ENCODE results near the gene SGPP2.
"Not testable (repeated sequence)": the region's sequence is repeated elsewhere in the genome, so short reads cannot be mapped to it uniquely, and the experiment has no call there.

The SGPP2 gene

GRCh38 chr2:222430071-222430470, 5.7 kb downstream of the SGPP2 start:
- no peak for DNase-seq

GRCh38 chr2:222430681-222431080, 6.3 kb downstream of the SGPP2 start:
- DNase-seq, result no peak

DNA sequence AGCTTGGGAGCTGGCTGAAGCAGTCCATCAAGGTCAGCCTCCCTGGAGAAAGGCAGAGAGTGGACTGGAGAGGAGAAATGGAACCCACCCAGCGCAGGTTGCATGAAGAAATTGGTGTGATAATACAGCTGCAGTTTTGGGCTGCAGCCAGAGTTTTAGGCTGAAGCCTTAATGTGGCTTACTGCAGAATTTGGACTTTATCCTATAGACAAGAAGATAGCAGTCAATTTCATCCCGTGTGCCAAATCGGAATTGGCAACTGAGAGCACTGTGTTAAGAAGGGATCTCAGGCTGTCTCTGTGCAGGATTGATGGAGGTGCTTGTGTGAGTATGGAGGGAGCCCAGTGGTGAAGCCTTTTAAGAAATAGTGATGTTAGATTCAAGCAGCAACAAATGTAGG, 7.5 kb downstream of the SGPP2 start:
- DNase-seq, result no peak

GRCh38 chr2:222433332-222434173, 9.2 kb downstream of the SGPP2 start:
- peak; percentile 76 for DNase-seq

DNA sequence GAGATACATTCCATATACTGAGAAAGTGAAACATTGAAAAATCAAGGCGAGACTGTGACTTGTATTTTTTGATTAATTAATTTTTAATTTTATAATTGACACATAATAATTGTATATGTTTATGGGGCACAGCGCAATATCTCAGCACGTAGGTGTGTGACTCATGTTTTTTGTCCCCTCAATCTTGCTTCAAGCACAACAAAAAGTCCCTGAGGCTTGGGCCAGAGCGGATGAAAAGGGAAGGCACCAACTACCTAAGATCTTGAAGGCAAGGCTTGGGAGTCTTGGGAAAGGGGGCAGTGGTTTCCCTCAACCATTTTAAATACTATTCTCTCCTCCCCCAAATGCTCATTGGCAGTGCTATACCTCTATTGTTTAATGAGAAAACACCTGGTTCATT, 9.9 kb downstream of the SGPP2 start:
- no peak for DNase-seq

DNA sequence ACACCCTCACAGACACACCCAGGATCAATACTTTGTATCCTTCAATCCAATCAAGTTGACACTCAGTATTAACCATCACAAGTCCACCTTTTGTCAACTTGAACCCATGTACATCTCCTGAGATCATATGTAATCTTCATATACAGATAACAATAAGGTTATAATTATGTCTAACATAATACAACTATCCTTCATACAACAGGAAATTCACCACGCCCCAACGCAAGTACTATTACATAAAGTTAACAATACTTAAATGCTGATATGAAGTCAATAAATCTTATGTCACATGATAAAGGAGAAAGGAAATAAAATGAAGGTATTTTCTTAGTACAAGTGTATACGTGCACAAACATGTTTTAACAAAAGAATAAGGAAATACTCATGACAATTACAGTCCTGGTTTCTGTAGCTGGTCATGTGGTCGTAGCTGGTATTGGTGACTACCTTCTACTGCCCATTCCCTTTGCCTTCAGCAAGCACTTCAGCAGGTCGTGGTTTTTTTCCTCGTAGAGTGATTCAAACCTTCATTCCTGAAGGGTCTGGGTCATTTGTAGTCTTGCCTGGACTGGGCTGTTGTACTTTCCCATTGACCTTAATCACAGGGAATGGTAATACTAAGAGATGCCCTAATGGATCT, 11.2 kb downstream of the SGPP2 start:
- not testable (repeated sequence) for DNase-seq

DNA sequence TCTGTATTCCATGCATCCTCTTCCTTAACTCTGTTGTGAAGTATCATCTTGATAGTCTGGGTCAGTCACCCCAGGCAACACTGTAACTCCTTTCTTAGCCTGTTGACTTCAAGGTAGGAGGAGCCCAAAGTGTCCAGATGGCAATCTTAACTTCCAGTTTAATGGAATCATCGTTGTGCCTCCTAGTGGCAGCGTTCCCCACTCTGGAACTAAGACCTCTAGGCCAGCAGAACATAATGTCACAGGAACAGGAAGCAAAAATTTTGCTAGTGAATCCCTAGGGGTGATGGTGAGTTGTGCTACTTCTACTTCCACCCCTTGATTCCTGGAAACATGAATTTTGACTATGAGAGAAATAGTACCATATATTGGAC, 11.7 kb downstream of the SGPP2 start:
- DNase-seq, result no peak

DNA sequence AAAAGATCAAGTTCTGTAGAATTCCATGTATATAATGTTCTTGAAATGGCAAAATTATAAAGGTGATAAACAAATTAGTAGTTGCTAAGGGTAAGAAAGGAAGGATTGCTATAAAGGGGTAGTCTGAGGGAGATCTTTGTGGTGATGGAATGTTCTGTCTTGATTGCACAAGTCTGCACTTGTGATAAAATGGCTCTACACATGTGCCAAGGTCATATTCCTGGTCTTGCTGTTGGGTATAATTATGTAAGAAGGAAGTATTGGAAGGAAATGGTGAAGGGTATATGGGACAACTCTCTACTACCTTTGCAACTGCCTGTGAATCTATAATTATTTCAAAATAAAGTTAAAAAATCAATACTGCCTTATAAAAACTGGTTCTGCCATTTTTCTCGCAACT, 15.3 kb downstream of the SGPP2 start:
- DNase-seq, result no peak

- no peak for DNase-seq
Measured at GRCh38 chr2:222440673-222441422, 16.5 kb downstream of the SGPP2 start.

DNA sequence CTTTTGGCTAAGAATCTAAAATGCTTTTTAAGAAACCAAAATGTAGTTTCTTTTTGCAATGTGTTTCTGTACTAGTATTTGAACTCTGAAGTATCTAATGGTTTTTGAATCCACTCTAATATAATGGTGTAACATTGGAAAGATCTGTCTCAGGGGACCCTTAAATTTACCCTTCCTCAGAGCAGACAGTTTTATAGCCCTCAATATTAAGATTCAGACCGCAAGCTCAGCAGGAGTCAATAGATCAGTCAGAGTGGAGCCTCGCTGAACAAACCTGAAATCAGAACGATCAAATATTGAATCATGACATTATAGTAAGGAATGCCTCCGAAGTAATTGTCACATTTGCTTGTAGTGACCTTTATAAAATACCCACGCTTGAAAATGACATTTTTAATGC, 18.3 kb downstream of the SGPP2 start:
- DNase-seq, result no peak

- DNase-seq, result no peak
Measured at GRCh38 chr2:222445227-222445626, 20.9 kb downstream of the SGPP2 start.

DNA sequence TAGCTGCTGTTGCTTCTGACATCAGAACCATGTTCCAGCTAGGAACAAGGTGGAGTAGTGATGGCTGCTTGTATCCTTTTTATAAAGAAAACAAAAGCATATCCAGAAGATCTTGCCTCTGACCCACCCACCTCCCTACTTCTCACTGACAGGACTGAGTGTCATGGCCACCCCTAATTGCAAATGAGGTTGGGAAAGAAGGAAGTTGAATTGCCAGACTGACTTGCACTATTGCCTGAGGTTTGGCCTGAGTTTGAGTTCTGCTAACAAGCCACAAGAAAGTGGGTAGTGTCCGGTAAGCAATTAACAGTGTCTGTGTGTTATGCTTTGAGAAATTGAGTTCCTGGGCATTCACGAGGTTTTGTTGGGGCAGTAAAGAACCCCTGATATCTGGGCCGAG, 22.8 kb downstream of the SGPP2 start:
- DNase-seq, result no peak

DNA sequence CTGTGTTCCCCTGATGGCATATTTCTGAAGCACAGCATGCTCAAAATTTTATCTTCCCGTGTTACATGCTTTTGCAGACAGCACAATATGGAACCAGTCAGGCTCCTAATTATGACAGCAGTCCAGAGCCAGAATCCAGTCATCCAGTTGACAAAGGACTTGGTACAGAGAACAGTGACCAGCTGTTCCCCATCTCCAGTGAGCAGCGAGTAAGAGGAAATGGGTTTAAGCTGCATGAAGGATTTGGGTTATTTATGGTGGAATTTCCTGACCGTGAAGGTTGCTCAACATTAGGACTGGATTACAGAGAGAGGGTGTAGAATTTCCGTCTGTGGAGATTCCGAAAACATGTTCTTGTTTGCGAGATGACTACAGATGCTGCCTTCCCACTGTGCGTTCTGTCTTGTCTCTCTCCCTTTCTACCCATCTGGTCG, 24.4 kb downstream of the SGPP2 start:
- DNase-seq, result no peak

- no peak for DNase-seq
Measured at GRCh38 chr2:222450021-222450420, 25.7 kb downstream of the SGPP2 start.

GRCh38 chr2:222451224-222451674, 26.9 kb downstream of the SGPP2 start:
- DNase-seq, result no peak

GRCh38 chr2:222452422-222452950, 28.1 kb downstream of the SGPP2 start:
- DNase-seq, result no peak

GRCh38 chr2:222456479-222457077, 32.2 kb downstream of the SGPP2 start:
- no peak for DNase-seq

GRCh38 chr2:222459983-222460382, 35.6 kb downstream of the SGPP2 start:
- no peak for DNase-seq

DNA sequence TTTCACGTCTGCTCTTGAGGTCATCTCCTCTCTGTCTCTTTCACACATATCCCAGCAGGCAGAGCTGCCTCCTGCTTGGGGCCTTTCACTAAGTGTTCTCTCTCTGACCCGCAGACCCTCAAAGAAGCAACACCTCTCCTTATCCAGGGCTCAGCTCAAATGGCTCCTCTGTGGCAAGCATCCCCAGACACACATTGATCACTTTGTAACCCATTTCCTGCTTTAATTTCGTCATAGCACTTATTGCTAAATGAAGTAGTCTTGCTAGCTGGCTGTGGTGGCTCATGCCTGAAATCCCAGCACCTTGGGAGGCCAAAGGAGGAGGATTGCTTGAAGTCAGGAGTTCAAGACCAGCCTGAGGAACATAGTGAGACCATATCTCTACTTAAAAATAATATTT, 41.4 kb downstream of the SGPP2 start:
- DNase-seq, result no peak

DNA sequence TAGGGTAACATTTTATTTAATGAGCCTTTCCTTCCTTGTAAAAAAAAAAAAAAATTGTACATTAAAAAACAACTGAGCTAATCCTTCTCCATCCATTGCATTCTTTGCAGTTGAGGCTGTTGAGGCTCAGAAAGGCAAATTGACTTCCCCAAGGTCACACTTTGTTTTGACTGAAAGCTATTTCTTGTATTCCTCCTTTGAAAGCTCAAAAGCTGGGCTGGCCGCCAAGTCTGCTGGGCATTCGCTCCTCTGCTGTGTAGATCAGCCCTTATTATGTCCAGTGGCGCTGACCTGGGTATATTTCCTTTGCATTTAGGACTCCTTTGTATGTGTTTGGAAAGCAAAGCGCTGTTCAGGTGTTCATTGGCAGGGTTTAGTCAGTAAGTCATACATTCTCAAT, 44.0 kb downstream of the SGPP2 start:
- no peak for DNase-seq

DNA sequence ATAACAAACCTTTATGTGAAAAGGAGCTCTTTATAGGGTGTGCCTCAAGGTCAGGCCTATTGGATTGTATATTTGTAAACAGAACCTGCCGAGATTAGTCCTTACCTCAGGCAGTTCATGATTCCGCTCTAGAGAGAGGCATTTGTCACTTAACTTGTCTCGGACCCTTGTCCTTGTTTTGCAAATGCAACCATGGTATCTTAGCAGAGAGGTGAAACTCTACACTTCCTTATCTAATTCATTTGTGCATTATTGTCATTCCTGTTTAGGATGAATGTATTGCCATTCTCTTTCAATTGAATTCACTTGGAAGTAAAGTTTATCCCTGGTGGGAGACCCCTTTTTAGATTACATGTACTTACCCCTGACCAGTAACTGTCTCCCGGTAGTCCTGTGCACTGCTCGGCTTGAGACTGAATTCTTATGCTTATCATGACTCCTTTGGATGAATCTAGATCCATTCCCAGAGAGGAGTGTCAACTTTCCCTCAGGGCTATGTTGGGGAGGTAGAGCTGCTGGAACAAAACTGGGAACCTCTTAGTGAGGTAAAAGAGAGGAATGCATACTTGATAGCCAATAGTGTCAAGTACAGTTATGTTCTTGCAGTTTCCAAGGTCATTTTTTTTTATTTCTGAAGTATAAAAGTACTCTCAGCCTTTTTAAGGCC, 46.6 kb downstream of the SGPP2 start:
- no peak for DNase-seq

- DNase-seq, result no peak
Measured at GRCh38 chr2:222477962-222478608, 53.7 kb downstream of the SGPP2 start.
